K562 (cell line): ENCODE results near the gene DRAXIN. TPM values are rescaled to one million over a fixed set of nuclear protein-coding genes. Genes with fewer than 3 reads are reported as not detected.

ENCODE experiments used
- BMI1 ChIP-seq: fragments of 150-350 bp; IDR thresholded peaks from 2 replicates; pipeline ENCODE4 v1.6.1; 2014; ENCODE audit warnings: low read length
- GABPB1 ChIP-seq: sonication (generic); formaldehyde crosslinking; IDR thresholded peaks from 2 replicates; pipeline ENCODE4 v1.8.0; 2022; ENCODE audit warnings: mild to moderate bottlenecking, missing genetic modification reagents
- HLTF ChIP-seq: fragments of 450-650 bp; IDR thresholded peaks from 2 replicates; pipeline ENCODE4 v1.6.1; 2016
- KAT2B ChIP-seq: IDR thresholded peaks from one replicate; pipeline ENCODE4 v1.6.1; 2012; ENCODE audit warnings: low read depth, mild to moderate bottlenecking, control low read depth, inconsistent platforms, low read length, moderate library complexity
- KAT8 ChIP-seq: fragments of 450-650 bp; IDR thresholded peaks from 2 replicates; pipeline ENCODE4 v1.6.1; 2016; ENCODE audit warnings: low read depth, mild to moderate bottlenecking
- NR2F6 ChIP-seq: fragments of 450-650 bp; formaldehyde crosslinking; IDR thresholded peaks from 2 replicates; pipeline ENCODE4 v1.4.0; 2020; ENCODE audit warnings: mild to moderate bottlenecking
- RBM14 ChIP-seq: fragments of 200-400 bp; formaldehyde crosslinking; IDR thresholded peaks from 2 replicates; pipeline ENCODE4 v1.6.1; 2018; ENCODE audit warnings: low read depth, mild to moderate bottlenecking, low read length, moderate library complexity, borderline replicate concordance; ENCODE audit not compliant: insufficient read depth
- RCOR1 ChIP-seq, 2 experiments: IDR thresholded peaks; 2 replicates each; pipeline ENCODE4 v1.6.1; 2012; ENCODE audit warnings: low read depth in 2 of 2, low read length in 2 of 2, borderline replicate concordance in 1 of 2, improper control_type of control experiment in 1 of 2
- SNRNP70 ChIP-seq: fragments of 200-400 bp; formaldehyde crosslinking; optimal IDR thresholded peaks from 2 replicates; pipeline ENCODE3; 2017; ENCODE audit warnings: low read depth, low read length
- ZBTB1 ChIP-seq: sonication (generic); formaldehyde crosslinking; IDR thresholded peaks from 2 replicates; pipeline ENCODE4 v1.8.1; 2023; ENCODE audit warnings: missing genetic modification reagents, low read depth, mild to moderate bottlenecking, borderline replicate concordance
- ZEB2 ChIP-seq: fragments of 450-650 bp; IDR thresholded peaks from 2 replicates; pipeline ENCODE4 v1.6.1; 2016
- ZNF436 ChIP-seq: fragments of 250-450, 450-650 bp; sonication (Bioruptor Pico); formaldehyde crosslinking; IDR thresholded peaks from 2 replicates; pipeline ENCODE4 v1.7.0; 2020; ENCODE audit warnings: mild to moderate bottlenecking
- ZNF766 ChIP-seq: fragments of 200-800 bp; sonication (Bioruptor generic); conservative IDR thresholded peaks from 2 replicates; pipeline ENCODE4 v1.6.1; 2016; ENCODE audit warnings: missing genetic modification characterization, missing compliant biosample characterization
- polyA plus RNA-seq, 8 experiments: library from polyadenylated mRNA; depleted of rRNA in 4 of 8; stranded (reverse) in 5 of 8; unstranded in 3 of 8; fragments of >200 nt; fragmentation: Nextera tagmentation in 2 of 8; fragmentation: Illumina TruSeq in 1 of 8; extraction: Ambion mirVana in 2 of 8; extraction: Trizol in 1 of 8; gene quantifications; 2 replicates each; pipeline versions ENCODE4 v1.2.1 to v1.2.3, GENCODE V29; 2011 to 2014; ENCODE audit warnings: inconsistent platforms in 1 of 8, missing spikeins in 1 of 8
- total RNA-seq, 7 experiments: library from RNA; depleted of rRNA in 6 of 7; stranded (reverse); fragments of >200 nt in 6 of 7; fragmentation: Illumina TruSeq in 2 of 7; extraction: Trizol in 2 of 7; gene quantifications; 2 replicates each; pipeline versions ENCODE4 v1.2.1 to v1.2.3, GENCODE V29; 2011 to 2021; ENCODE audit warnings: low replicate concordance in 1 of 7
- TF ChIP-seq, protein P1 (sequence below): sonication (generic); formaldehyde crosslinking; IDR thresholded peaks from 2 replicates; pipeline ENCODE4 v1.8.0; 2022; ENCODE audit warnings: mild to moderate bottlenecking, low read depth, missing genetic modification reagents
- TF ChIP-seq, protein P2 (sequence below): fragments of 250-450 bp; sonication (Bioruptor Pico); IDR thresholded peaks from 2 replicates; pipeline ENCODE4 v1.8.0; 2022; ENCODE audit warnings: moderate library complexity, mild to moderate bottlenecking, inconsistent platforms
- TF ChIP-seq, protein P3 (sequence below): sonication (generic); formaldehyde crosslinking; IDR thresholded peaks from 2 replicates; pipeline ENCODE4 v1.9.0; 2022; ENCODE audit warnings: mild to moderate bottlenecking, missing genetic modification reagents
- TF ChIP-seq, protein P4 (sequence below): fragments of 150-350 bp; conservative IDR thresholded peaks from 2 replicates; pipeline ENCODE4 v1.6.1; 2014; ENCODE audit warnings: low read length
- TF ChIP-seq, protein P5 (sequence below): fragments of 250-450 bp; sonication (Bioruptor Pico); IDR thresholded peaks from 2 replicates; pipeline ENCODE4 v1.5.1; 2021; ENCODE audit warnings: mild to moderate bottlenecking

The DRAXIN gene
- total and polyA plus RNA-seq, 9 of the 15 experiments (the other 6 are each of a cell fraction or from before 2014, with no cell fraction given), result 0.01 to 0.04 (median 0.01) TPM; not detected in 6

DNA sequence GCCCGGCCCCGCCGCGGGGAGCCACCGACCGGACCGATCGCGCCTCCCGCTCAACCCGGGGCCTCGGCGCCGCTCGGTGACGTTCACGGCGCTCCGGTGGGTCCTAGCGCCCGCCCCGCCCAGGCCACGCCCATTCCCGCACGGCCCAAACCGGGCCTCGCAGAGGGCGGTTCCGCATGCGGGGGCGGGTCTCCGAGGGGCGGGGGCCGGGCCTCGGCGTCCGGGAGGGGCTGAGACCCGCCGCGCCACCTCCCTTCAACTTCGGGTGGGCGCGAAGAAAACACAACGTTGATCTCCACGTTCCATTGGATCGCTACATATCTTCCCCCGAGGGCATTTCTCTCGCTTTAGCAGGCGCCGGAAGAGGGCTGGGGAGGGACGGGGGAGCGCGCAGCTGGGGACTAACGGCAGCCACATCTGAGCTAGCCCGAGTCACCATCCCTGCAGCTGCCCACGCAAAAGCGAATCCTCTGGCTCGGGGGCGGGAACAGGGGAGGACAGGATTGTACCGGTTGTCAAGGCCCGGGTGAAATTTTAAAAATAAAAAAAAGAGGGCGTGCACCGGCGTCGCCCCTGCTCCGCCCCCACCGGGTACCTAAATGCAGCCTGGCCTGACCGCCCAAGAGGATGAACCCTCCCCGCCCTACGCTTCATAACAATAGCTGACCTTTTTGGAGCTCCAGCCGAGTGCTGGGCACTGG is 10.3 kb upstream of the DRAXIN start, which contains the start of gene MAD2L2 (continued):
- TF ChIP-seq GABPB1 (CRISPR knock-in tag) (peak; percentile 88), SNRNP70 (no peak), RBM14 (0 out of 2 replicates have a peak, but pooled peaks have one; percentile 9), NR2F6 (CRISPR knock-in tag) (no peak), ZEB2 (no peak), HLTF (no peak), BMI1 (no peak), ZNF436 (no peak), KAT8 (no peak), RCOR1 (IDR thresholded peaks at IDR 0.05; ENCODE audit: borderline replicate concordance in 1 of 2, low read depth in 2 of 2, low read length in 2 of 2) (peak in 1 of 2 experiments; percentile 64; a peak in 2 of 4 replicates), ZNF766 (CRISPR knock-in tag) (peak; percentile 25; the same call in 1 of the 2 replicates), KAT2B (no peak), ZBTB1 (CRISPR knock-in tag) (peak; percentile 87; the same call in 1 of the 2 replicates)
- TF ChIP-seq, protein P1, sequence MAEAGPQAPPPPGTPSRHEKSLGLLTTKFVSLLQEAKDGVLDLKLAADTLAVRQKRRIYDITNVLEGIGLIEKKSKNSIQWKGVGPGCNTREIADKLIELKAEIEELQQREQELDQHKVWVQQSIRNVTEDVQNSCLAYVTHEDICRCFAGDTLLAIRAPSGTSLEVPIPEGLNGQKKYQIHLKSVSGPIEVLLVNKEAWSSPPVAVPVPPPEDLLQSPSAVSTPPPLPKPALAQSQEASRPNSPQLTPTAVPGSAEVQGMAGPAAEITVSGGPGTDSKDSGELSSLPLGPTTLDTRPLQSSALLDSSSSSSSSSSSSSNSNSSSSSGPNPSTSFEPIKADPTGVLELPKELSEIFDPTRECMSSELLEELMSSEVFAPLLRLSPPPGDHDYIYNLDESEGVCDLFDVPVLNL, result 0 out of 2 replicates have a peak, but pooled peaks have one; percentile 3
- TF ChIP-seq, protein P2, sequence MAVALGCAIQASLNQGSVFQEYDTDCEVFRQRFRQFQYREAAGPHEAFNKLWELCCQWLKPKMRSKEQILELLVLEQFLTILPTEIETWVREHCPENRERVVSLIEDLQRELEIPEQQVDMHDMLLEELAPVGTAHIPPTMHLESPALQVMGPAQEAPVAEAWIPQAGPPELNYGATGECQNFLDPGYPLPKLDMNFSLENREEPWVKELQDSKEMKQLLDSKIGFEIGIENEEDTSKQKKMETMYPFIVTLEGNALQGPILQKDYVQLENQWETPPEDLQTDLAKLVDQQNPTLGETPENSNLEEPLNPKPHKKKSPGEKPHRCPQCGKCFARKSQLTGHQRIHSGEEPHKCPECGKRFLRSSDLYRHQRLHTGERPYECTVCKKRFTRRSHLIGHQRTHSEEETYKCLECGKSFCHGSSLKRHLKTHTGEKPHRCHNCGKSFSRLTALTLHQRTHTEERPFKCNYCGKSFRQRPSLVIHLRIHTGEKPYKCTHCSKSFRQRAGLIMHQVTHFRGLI (CRISPR knock-in tag), result no peak
- TF ChIP-seq, protein P3, sequence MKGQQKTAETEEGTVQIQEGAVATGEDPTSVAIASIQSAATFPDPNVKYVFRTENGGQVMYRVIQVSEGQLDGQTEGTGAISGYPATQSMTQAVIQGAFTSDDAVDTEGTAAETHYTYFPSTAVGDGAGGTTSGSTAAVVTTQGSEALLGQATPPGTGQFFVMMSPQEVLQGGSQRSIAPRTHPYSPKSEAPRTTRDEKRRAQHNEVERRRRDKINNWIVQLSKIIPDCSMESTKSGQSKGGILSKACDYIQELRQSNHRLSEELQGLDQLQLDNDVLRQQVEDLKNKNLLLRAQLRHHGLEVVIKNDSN (CRISPR knock-in tag), result no peak
- TF ChIP-seq, protein P4, sequence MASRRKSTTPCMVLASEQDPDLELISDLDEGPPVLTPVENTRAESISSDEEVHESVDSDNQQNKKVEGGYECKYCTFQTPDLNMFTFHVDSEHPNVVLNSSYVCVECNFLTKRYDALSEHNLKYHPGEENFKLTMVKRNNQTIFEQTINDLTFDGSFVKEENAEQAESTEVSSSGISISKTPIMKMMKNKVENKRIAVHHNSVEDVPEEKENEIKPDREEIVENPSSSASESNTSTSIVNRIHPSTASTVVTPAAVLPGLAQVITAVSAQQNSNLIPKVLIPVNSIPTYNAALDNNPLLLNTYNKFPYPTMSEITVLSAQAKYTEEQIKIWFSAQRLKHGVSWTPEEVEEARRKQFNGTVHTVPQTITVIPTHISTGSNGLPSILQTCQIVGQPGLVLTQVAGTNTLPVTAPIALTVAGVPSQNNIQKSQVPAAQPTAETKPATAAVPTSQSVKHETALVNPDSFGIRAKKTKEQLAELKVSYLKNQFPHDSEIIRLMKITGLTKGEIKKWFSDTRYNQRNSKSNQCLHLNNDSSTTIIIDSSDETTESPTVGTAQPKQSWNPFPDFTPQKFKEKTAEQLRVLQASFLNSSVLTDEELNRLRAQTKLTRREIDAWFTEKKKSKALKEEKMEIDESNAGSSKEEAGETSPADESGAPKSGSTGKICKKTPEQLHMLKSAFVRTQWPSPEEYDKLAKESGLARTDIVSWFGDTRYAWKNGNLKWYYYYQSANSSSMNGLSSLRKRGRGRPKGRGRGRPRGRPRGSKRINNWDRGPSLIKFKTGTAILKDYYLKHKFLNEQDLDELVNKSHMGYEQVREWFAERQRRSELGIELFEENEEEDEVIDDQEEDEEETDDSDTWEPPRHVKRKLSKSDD, result peak; percentile 40
- TF ChIP-seq, protein P5, sequence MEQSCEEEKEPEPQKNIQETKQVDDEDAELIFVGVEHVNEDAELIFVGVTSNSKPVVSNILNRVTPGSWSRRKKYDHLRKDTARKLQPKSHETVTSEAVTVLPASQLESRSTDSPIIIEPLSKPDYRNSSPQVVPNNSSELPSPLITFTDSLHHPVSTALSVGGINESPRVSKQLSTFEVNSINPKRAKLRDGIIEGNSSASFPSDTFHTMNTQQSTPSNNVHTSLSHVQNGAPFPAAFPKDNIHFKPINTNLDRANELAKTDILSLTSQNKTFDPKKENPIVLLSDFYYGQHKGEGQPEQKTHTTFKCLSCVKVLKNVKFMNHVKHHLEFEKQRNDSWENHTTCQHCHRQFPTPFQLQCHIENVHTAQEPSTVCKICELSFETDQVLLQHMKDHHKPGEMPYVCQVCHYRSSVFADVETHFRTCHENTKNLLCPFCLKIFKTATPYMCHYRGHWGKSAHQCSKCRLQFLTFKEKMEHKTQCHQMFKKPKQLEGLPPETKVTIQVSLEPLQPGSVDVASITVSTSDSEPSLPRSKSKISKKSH, result no peak
